GM12878 (cell line): ENCODE data around the gene CILP2. TPM values are rescaled to one million over a fixed set of nuclear protein-coding genes. Genes with fewer than 3 reads are reported as not detected.

ENCODE experiments used
- ATAC-seq: fragments of 200-7000 bp; cut with Tn5 transposase; 3 replicates; pipeline ENCODE4 v1.9.1; 2020; ENCODE audit warnings: mild to moderate bottlenecking, moderate library complexity
- BruUV-seq: library from RNA; stranded (reverse); fragments of 400-500 nt; replicated peaks from 2 replicates; lab custom pipeline; 2021; lab: Mats Ljungman, UMichigan
- CTCF ChIA-PET: fragments of 300-600 bp; sonication (Branson Sonifier 250); formaldehyde crosslinking; extraction: SDS; loops from one replicate; lab custom pipeline; 2021; ENCODE audit warnings: inconsistent platforms; lab: Yijun Ruan, JAX
- POLR2A ChIA-PET: fragments of 350-600 bp; formaldehyde crosslinking; extraction: SDS; loops from one replicate; lab custom pipeline; 2021; ENCODE audit warnings: inconsistent platforms; lab: Charles Lee
- RAD21 ChIA-PET: fragments of 300-600 bp; sonication (Branson Sonifier 250); formaldehyde crosslinking; loops from one replicate; lab custom pipeline; 2023; ENCODE audit warnings: antibody characterized with exemption; ENCODE audit not compliant: unreplicated experiment; lab: Charles Lee
- SMC1A ChIA-PET: fragments of 300-600 bp; sonication (Branson Sonifier 250); formaldehyde crosslinking; loops from one replicate; lab custom pipeline; 2023; ENCODE audit not compliant: unreplicated experiment, uncharacterized antibody; lab: Charles Lee
- DNase-seq: peaks from one replicate; pipeline ENCODE4 v3.0.0-alpha.2; 2011; ENCODE audit warnings: low read depth, low spot score
- FAIRE-seq: peaks from 3 replicates; lab custom pipeline; 2011; peaks lifted over from hg19 to GRCh38; lab: Jason Lieb, UNC
- H2AFZ ChIP-seq: 2 replicates; pipeline ENCODE4 v1.6.0; 2011; ENCODE audit warnings: low read depth, low read length, control low read depth; ENCODE audit not compliant: control insufficient read depth
- H3K27ac ChIP-seq: 2 replicates; pipeline ENCODE4 v1.5.1; 2011; ENCODE audit warnings: control low read depth; ENCODE audit not compliant: control insufficient read depth, insufficient read depth
- H3K27me3 ChIP-seq, 2 experiments: replicated peaks in 1 of 2; 2 replicates each; pipeline versions ENCODE4 v1.6.0 to v1.6.1; 2011; ENCODE audit warnings: low read length in 1 of 2; ENCODE audit not compliant: control insufficient read depth in 2 of 2, insufficient read depth in 2 of 2
- H3K36me3 ChIP-seq, 2 experiments: 2 replicates each; pipeline ENCODE4 v1.5.1; 2011; ENCODE audit warnings: low read length in 1 of 2; ENCODE audit not compliant: control insufficient read depth in 2 of 2, insufficient read depth in 2 of 2
- H3K4me1 ChIP-seq: 2 replicates; pipeline ENCODE4 v1.6.1; 2011; ENCODE audit warnings: mild to moderate bottlenecking, low read length, moderate library complexity, mixed read lengths; ENCODE audit not compliant: control insufficient read depth, insufficient read depth
- H3K4me2 ChIP-seq: 2 replicates; pipeline ENCODE4 v1.6.0; 2011; ENCODE audit warnings: control low read depth; ENCODE audit not compliant: control insufficient read depth, insufficient read depth
- H3K4me3 ChIP-seq: fragments of 200-600 bp; sonication (generic); 2 replicates; pipeline ENCODE4 v1.5.1; 2016
- H3K79me2 ChIP-seq: 2 replicates; pipeline ENCODE4 v1.6.0; 2011; ENCODE audit warnings: low read length; ENCODE audit not compliant: control insufficient read depth, insufficient read depth
- H3K9ac ChIP-seq: 2 replicates; pipeline ENCODE4 v1.8.0; 2011; ENCODE audit warnings: low read length, control low read depth, mixed read lengths; ENCODE audit not compliant: control insufficient read depth, insufficient read depth
- H3K9me3 ChIP-seq: replicated peaks from 3 replicates; pipeline ENCODE4 v1.5.1; 2011; ENCODE audit warnings: mild to moderate bottlenecking, low read length; ENCODE audit not compliant: control insufficient read depth, insufficient read depth
- H4K20me1 ChIP-seq: 2 replicates; pipeline ENCODE4 v1.6.0; 2011; ENCODE audit not compliant: control insufficient read depth, insufficient read depth
- ATF7 ChIP-seq: fragments of 450-650 bp; IDR thresholded peaks from 2 replicates; pipeline ENCODE4 v1.6.1; 2016; ENCODE audit warnings: low read depth, mild to moderate bottlenecking
- CREB1 ChIP-seq: IDR thresholded peaks from 2 replicates; pipeline ENCODE4 v1.6.1; 2012; ENCODE audit warnings: low read depth, mild to moderate bottlenecking, inconsistent platforms
- MEF2B ChIP-seq: fragments of 450-650 bp; IDR thresholded peaks from 2 replicates; pipeline ENCODE4 v1.6.1; 2018; ENCODE audit warnings: mild to moderate bottlenecking, moderate library complexity; ENCODE audit not compliant: partially characterized antibody, poor library complexity, severe bottlenecking
- NFXL1 ChIP-seq: fragments of 450-650 bp; IDR thresholded peaks from 2 replicates; pipeline ENCODE4 v1.6.1; 2017; ENCODE audit warnings: antibody characterized with exemption, mild to moderate bottlenecking, borderline replicate concordance
- POLR2A ChIP-seq: IDR thresholded peaks from 2 replicates; pipeline ENCODE4 v1.6.1; 2011; ENCODE audit warnings: low read depth, mild to moderate bottlenecking, low read length
- RUNX3 ChIP-seq: IDR thresholded peaks from 2 replicates; pipeline ENCODE4 v1.6.1; 2012; ENCODE audit warnings: low read length, inconsistent platforms
- TCF7 ChIP-seq: IDR thresholded peaks from 2 replicates; pipeline ENCODE4 v1.6.1; 2014; ENCODE audit warnings: antibody characterized with exemption, borderline replicate concordance
- ZBED1 ChIP-seq: IDR thresholded peaks from 2 replicates; pipeline ENCODE4 v1.6.1; 2016; ENCODE audit warnings: borderline replicate concordance
- WGBS: methylation state at CpG from one replicate; pipeline ENCODE4 v1.1.6; 2016; ENCODE audit warnings: low lambda C conversion rate; ENCODE audit not compliant: insufficient replicate concordance, insufficient coverage; ENCODE audit errors: missing lambda C conversion rate; 5-methylcytosine and 5-hydroxymethylcytosine counted together
- in situ Hi-C: fragments of 300-500 bp; cut with MboI; formaldehyde crosslinking; loops from 9 replicates; pipeline ENCODE4 v1.14.3; 2018; ENCODE audit warnings: mixed read lengths
- intact Hi-C: fragments of 100-400 bp; cut with micrococcal nuclease; formaldehyde crosslinking; loops from one replicate; pipeline ENCODE4 v1.14.2; 2022; ENCODE audit not compliant: unreplicated experiment
- polyA plus RNA-seq, 11 experiments: library from polyadenylated mRNA; depleted of rRNA in 4 of 11; unstranded in 6 of 11; stranded (reverse) in 5 of 11; fragments of >200 nt; fragmentation: Nextera tagmentation in 4 of 11; fragmentation: Illumina TruSeq in 1 of 11; extraction: Ambion mirVana in 4 of 11; extraction: Trizol in 1 of 11; gene quantifications; 1 replicate in 1 of 11; 2 replicates in 10 of 11; pipeline versions ENCODE4 v1.2.1 to v1.2.3, GENCODE V29; 2011 to 2016; ENCODE audit warnings: inconsistent platforms in 2 of 11, missing spikeins in 2 of 11, low read depth in 1 of 11
- total RNA-seq, 4 experiments: library from RNA; depleted of rRNA in 3 of 4; stranded (reverse); fragments of >200 nt in 3 of 4; fragmentation: Illumina TruSeq in 1 of 4; extraction: Trizol in 1 of 4; gene quantifications; 2 replicates each; pipeline versions ENCODE4 v1.2.1 to v1.2.3, GENCODE V29; 2013 to 2021
- TF ChIP-seq, protein P1 (sequence below): fragments of 450-650 bp; IDR thresholded peaks from 2 replicates; pipeline ENCODE4 v1.6.1; 2016; ENCODE audit warnings: mild to moderate bottlenecking
- TF ChIP-seq, protein P2 (sequence below): fragments of 450-650 bp; IDR thresholded peaks from 2 replicates; pipeline ENCODE4 v1.6.1; 2016; ENCODE audit warnings: mild to moderate bottlenecking
- TF ChIP-seq, protein P3 (sequence below): IDR thresholded peaks from 2 replicates; pipeline ENCODE4 v1.6.1; 2012; ENCODE audit warnings: improper control_type of control experiment, low read depth, low read length; ENCODE audit not compliant: insufficient replicate concordance

Gene CILP2
- total and polyA plus RNA-seq, 10 of the 15 experiments (the other 5 are each of a cell fraction or from before 2014, with no cell fraction given): 0.05 to 0.08 (median 0.06) TPM; not detected in 6

GRCh38 chr19:19526581-19527370 is 11.3 kb upstream of the CILP2 start:
- POLR2A ChIA-PET: no interaction called here
- Histone ChIP-seq H3K4me3 (no peak overlapping the region), H3K27me3 (no peaks in the 10 kb centered on the region), H4K20me1 (no peaks in the 10 kb centered on the region), H3K9ac (peak overlapping the region; percentile 8; the same call in 1 of the 2 replicates), H3K4me1 (peaks cover 34% of the 10 kb centered on the region), H3K79me2 (peaks cover 26% of the 10 kb centered on the region), H3K36me3 (peaks cover 3 to 23% of the 10 kb centered on the region in 2 experiments; a peak in 3 of 4 replicates), H3K27ac (peak overlapping the region; percentile 20; the same call in 1 of the 2 replicates), H3K4me2 (peak overlapping the region; percentile 57; the same call in 1 of the 2 replicates), H3K9me3 (no peaks in the 10 kb centered on the region), H2AFZ (no peak overlapping the region)
- CTCF ChIA-PET: no interaction called here
- 49% methylated on average over 28 of the region's 28 CpGs for WGBS
- RAD21 ChIA-PET: no interaction called here
- in situ Hi-C loops: loop anchor here (5.0 to 25.0 kb wide), 7 partner anchors 116 to 1511 kb away; partner anchors contain the start of genes GMIP, ZNF66 and ZNF737
- ATAC-seq (peak; percentile 13; the same call in 2 of the 3 replicates), DNase-seq (no peak), FAIRE-seq (no peak)
- BruUV-seq: no TSS peak
- intact Hi-C loops: no loop called here
- SMC1A ChIA-PET: no interaction called here
- TF ChIP-seq CREB1 (peak; percentile 44; the same call in 1 of the 2 replicates), NFXL1 (no peak), RUNX3 (peak; percentile 49; the same call in 1 of the 2 replicates), ZBED1 (peak; percentile 29; the same call in 1 of the 2 replicates), ATF7 (peak; percentile 47; the same call in 1 of the 2 replicates), POLR2A (peak; percentile 25), MEF2B (peak; percentile 47), TCF7 (no peak)
- TF ChIP-seq, protein P1, sequence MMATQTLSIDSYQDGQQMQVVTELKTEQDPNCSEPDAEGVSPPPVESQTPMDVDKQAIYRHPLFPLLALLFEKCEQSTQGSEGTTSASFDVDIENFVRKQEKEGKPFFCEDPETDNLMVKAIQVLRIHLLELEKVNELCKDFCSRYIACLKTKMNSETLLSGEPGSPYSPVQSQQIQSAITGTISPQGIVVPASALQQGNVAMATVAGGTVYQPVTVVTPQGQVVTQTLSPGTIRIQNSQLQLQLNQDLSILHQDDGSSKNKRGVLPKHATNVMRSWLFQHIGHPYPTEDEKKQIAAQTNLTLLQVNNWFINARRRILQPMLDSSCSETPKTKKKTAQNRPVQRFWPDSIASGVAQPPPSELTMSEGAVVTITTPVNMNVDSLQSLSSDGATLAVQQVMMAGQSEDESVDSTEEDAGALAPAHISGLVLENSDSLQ: no peak
- TF ChIP-seq, protein P2, sequence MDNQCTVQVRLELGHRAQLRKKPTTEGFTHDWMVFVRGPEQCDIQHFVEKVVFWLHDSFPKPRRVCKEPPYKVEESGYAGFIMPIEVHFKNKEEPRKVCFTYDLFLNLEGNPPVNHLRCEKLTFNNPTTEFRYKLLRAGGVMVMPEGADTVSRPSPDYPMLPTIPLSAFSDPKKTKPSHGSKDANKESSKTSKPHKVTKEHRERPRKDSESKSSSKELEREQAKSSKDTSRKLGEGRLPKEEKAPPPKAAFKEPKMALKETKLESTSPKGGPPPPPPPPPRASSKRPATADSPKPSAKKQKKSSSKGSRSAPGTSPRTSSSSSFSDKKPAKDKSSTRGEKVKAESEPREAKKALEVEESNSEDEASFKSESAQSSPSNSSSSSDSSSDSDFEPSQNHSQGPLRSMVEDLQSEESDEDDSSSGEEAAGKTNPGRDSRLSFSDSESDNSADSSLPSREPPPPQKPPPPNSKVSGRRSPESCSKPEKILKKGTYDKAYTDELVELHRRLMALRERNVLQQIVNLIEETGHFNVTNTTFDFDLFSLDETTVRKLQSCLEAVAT: no peak; the same call in 1 of the 2 replicates
- TF ChIP-seq, protein P3, sequence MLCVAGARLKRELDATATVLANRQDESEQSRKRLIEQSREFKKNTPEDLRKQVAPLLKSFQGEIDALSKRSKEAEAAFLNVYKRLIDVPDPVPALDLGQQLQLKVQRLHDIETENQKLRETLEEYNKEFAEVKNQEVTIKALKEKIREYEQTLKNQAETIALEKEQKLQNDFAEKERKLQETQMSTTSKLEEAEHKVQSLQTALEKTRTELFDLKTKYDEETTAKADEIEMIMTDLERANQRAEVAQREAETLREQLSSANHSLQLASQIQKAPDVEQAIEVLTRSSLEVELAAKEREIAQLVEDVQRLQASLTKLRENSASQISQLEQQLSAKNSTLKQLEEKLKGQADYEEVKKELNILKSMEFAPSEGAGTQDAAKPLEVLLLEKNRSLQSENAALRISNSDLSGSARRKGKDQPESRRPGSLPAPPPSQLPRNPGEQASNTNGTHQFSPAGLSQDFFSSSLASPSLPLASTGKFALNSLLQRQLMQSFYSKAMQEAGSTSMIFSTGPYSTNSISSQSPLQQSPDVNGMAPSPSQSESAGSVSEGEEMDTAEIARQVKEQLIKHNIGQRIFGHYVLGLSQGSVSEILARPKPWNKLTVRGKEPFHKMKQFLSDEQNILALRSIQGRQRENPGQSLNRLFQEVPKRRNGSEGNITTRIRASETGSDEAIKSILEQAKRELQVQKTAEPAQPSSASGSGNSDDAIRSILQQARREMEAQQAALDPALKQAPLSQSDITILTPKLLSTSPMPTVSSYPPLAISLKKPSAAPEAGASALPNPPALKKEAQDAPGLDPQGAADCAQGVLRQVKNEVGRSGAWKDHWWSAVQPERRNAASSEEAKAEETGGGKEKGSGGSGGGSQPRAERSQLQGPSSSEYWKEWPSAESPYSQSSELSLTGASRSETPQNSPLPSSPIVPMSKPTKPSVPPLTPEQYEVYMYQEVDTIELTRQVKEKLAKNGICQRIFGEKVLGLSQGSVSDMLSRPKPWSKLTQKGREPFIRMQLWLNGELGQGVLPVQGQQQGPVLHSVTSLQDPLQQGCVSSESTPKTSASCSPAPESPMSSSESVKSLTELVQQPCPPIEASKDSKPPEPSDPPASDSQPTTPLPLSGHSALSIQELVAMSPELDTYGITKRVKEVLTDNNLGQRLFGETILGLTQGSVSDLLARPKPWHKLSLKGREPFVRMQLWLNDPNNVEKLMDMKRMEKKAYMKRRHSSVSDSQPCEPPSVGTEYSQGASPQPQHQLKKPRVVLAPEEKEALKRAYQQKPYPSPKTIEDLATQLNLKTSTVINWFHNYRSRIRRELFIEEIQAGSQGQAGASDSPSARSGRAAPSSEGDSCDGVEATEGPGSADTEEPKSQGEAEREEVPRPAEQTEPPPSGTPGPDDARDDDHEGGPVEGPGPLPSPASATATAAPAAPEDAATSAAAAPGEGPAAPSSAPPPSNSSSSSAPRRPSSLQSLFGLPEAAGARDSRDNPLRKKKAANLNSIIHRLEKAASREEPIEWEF: no peak
